ENCODE results near the gene AUNIP. TPM values are rescaled to one million over a fixed set of nuclear protein-coding genes. Genes with fewer than 3 reads are reported as not detected.

AUNIP gene
- total RNA-seq, 2 experiments from 2014 or later, result 12.1 to 15.1 TPM

DNA sequence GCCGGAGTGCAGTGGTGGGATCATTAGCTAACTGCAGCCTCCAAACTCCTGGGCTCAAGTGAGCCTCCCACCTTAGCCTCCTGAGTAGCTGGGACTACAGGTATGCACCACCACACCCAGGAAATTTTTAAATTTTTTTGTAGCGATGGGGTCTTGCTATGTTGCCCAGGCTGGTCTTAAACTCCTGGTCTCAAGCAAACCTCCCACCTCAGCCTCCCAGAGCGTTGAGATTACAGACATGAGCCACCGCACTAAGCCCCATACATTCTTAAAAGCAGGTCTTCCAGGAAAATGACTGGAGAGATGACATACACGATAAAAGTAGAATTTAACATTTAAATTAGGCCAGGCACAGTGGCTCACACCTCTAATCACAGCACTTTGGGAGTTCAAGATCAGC, 26.1 kb downstream of the AUNIP start:
- H3K9me3 Mint-ChIP-seq, result no peaks in the 10 kb centered on the region
- H3K4me3 Mint-ChIP-seq, result no peak overlapping the region
- H3K27me3 Mint-ChIP-seq, result no peaks in the 10 kb centered on the region
- no peak overlapping the region for H3K27ac Mint-ChIP-seq
- H3K4me1 Mint-ChIP-seq, result peaks cover 2% of the 10 kb centered on the region
- H3K36me3 Mint-ChIP-seq, result peaks cover 14% of the 10 kb centered on the region
- no peak for DNase-seq

DNA sequence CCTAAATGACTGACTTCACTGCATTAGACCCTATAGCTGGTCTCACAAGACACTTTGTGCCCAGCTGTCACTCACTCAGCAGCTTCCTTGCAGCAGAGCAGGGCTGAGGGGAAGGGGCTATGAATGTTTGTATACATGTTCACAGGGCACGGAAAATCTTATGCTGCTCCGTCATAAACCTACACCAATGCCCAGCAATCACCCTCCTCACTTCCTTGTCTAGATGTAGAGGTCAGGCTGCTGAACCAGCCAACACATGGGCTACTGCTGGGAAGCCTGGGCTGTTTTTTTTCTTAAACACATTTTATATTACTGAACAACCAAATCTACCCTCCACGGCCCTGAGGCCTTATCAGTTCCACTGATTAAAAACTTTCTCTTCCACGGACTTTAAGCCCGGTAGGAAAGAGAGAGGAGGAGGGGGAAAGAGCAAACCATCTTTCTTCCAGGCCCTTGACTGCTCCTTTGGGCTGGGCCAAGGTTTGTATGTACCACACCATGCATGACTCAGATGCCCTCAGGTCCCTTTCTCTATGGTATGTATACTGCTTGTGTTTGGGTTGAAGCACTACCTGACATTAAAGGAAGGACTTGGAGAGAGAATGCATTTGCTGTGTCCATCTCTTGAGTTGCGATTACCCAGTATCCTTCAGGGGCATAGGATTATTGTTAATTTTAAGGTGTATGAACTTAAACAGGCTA, 26.8 kb downstream of the AUNIP start:
- peaks cover 14% of the 10 kb centered on the region for H3K36me3 Mint-ChIP-seq
- DNase-seq, result no peak
- no peak overlapping the region for H3K27ac Mint-ChIP-seq
- H3K4me1 Mint-ChIP-seq, result peaks cover 2% of the 10 kb centered on the region
- H3K9me3 Mint-ChIP-seq, result no peaks in the 10 kb centered on the region
- no peaks in the 10 kb centered on the region for H3K27me3 Mint-ChIP-seq
- H3K4me3 Mint-ChIP-seq, result no peak overlapping the region

DNA sequence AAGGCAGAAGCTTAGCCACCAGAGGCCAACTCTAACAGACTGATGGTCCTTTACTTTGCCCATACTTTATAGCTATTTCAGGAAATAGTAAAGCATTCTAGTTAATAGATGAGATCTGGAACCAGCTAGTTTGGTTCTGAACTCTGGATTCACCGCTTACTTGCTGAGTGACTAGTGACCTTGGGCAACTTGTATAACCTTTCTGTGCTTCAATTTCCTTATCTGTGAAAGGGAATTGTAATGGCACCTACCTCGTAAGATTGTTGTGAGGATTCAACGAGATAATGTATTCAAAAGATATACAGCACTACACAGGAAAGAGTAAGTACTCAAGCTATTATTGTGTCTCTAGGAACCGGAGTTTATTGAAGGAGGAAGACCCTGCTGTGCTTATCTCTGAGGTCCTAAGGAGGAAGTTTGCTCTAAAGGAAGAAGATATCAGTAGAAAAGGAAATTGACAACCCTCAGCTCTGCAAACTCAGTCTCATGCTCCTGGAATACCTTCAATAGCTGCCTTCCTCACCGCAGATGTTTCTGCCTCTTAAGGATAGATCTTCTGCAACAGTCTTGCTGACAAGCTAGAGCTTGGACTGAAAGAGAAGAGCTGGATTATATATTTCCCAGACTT, 27.6 kb downstream of the AUNIP start:
- no peaks in the 10 kb centered on the region for H3K9me3 Mint-ChIP-seq
- H3K27me3 Mint-ChIP-seq, result no peaks in the 10 kb centered on the region
- H3K4me1 Mint-ChIP-seq, result peaks cover 2% of the 10 kb centered on the region
- no peak for DNase-seq
- peaks cover 14% of the 10 kb centered on the region for H3K36me3 Mint-ChIP-seq
- no peak overlapping the region for H3K27ac Mint-ChIP-seq
- H3K4me3 Mint-ChIP-seq, result no peak overlapping the region

DNA sequence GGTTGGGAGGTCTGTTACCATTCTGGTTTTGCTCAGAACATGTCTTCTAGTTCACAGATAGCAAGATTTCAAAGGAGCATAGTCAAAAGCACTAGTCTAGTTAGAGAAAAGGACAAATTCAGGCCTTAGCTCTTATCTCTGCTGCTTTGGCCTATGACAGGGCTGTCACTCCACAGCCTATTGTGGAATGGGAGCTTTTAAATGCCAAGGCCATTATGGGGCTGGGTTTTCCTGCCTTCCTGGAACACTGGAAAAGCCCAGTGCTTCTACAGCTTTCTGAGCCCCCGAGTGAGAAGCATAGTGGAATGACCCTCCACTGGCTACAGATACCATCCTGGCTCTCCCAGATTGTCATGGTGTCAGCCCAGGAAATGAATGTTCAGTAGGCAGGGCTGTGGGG, 30.2 kb downstream of the AUNIP start:
- no peaks in the 10 kb centered on the region for H3K27me3 Mint-ChIP-seq
- H3K4me1 Mint-ChIP-seq, result peaks cover 2% of the 10 kb centered on the region
- no peak overlapping the region for H3K27ac Mint-ChIP-seq
- H3K36me3 Mint-ChIP-seq, result peaks cover 14% of the 10 kb centered on the region
- no peaks in the 10 kb centered on the region for H3K9me3 Mint-ChIP-seq
- H3K4me3 Mint-ChIP-seq, result no peak overlapping the region
- DNase-seq, result no peak

DNA sequence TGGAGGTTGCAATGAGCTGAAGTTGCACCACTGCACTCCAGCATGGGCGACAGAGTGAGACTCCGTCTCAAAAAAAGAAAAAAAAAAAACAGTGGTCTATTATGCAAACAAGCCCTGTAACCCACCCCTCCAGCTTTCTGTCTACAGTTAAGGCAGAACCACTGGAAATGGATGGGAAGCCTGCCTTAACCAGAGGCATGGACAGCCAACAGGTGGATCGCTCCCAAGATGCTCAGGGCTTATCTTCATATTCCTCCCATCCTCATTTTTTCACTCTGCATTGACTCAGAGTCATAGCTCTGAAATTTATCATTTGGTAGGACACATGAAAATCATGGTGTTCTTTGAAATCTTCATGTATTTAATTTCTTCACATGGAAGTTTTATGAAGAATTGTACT, 30.8 kb downstream of the AUNIP start:
- no peak for DNase-seq
- Mint-ChIP-seq H3K36me3 (peaks cover 14% of the 10 kb centered on the region), H3K27me3 (no peaks in the 10 kb centered on the region), H3K27ac (no peak overlapping the region), H3K4me1 (peaks cover 2% of the 10 kb centered on the region), H3K4me3 (no peak overlapping the region), H3K9me3 (no peaks in the 10 kb centered on the region)

DNA sequence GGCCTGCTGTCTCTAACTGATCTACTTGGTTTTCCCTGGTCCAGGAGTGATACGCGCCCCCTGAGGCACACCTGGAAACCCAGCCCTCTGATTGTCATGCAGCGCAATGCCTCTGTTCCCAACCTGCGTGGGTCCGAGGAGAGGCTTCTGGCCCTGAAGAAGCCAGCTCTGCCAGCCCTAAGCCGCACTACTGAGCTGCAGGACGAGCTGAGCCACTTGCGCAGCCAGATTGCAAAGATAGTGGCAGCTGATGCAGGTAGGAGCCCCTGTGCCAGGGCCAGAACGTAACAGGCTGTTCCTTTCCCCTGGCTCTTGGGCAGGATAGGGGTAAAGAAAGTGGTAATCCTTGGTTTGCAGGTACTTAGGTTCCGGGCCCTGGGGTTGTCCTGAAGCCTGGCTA, 32.7 kb downstream of the AUNIP start:
- Mint-ChIP-seq H3K4me3 (no peak overlapping the region), H3K36me3 (peaks cover 14% of the 10 kb centered on the region), H3K27me3 (no peaks in the 10 kb centered on the region), H3K9me3 (no peaks in the 10 kb centered on the region), H3K27ac (no peak overlapping the region), H3K4me1 (peaks cover 4% of the 10 kb centered on the region)
- no peak for DNase-seq

DNA sequence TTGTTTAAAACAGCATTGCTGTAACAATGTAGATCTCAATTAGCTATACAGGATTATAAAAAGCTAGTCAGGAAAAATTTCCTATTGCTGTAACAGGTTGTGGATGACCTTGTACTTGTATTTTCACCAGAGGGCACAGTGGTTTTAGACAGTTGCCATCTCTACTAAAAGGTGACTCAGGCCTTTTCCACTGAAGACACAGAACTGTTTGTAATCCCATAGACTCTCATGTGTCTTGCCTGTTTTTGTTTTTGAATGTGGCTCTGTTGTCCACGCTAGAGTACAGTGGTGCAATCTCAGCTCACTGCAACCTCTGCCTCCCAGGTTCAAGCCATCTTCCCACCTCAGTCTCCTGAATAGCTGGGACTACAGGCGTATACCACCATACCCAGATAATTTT, 33.7 kb downstream of the AUNIP start:
- H3K27ac Mint-ChIP-seq, result no peak overlapping the region
- no peaks in the 10 kb centered on the region for H3K9me3 Mint-ChIP-seq
- peaks cover 12% of the 10 kb centered on the region for H3K4me1 Mint-ChIP-seq
- DNase-seq, result no peak
- no peaks in the 10 kb centered on the region for H3K27me3 Mint-ChIP-seq
- peaks cover 14% of the 10 kb centered on the region for H3K36me3 Mint-ChIP-seq
- no peak overlapping the region for H3K4me3 Mint-ChIP-seq

DNA sequence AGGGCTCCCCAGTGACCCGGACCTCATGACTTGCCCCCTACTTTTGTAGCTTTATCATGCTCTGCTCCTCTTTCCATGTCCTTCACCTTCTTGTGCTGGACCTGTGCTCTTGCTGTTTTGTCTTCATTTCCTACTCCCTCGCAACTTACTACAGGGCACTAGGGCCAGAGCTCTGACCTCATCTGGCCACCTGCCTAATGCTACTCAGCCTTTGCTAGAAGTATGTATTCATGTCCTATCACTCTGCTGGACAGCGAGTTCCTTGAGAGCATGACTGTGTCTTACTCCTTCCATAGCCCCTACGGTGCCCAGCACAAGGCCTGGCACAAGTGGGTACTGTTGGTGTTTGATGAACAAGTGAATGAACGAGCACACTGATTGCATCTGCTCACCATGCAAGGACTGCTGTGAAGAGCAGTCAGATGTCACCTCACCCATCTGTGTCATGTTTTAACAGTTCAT, 37.6 kb downstream of the AUNIP start:
- Mint-ChIP-seq H3K9me3 (no peaks in the 10 kb centered on the region), H3K4me3 (peak overlapping the region; percentile 87), H3K27ac (peak overlapping the region; percentile 88), H3K36me3 (peaks cover 14% of the 10 kb centered on the region), H3K27me3 (no peaks in the 10 kb centered on the region), H3K4me1 (peaks cover 22% of the 10 kb centered on the region)
- no peak for DNase-seq

DNA sequence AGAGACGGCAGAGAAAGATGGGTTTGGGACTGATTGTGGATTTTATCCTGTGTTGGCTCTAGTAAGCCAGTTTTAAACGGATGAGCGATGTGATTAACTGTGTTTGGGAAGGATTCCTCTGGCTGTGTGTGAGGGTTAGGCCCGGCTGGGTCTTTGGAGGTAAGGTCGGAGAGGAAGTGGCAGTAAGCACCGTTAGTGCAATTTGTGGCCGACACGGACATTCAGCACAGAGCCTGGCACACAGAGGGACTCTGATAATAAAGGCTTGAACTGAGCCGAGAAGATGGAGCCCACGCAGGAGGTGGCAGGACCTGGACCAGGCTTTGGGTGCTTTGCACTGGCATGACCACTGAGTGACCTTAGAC, 38.2 kb downstream of the AUNIP start:
- H3K4me3 Mint-ChIP-seq, result peak overlapping the region; percentile 87
- DNase-seq, result no peak
- peak overlapping the region; percentile 88 for H3K27ac Mint-ChIP-seq
- no peaks in the 10 kb centered on the region for H3K27me3 Mint-ChIP-seq
- peaks cover 22% of the 10 kb centered on the region for H3K4me1 Mint-ChIP-seq
- no peaks in the 10 kb centered on the region for H3K9me3 Mint-ChIP-seq
- H3K36me3 Mint-ChIP-seq, result peaks cover 10% of the 10 kb centered on the region

DNA sequence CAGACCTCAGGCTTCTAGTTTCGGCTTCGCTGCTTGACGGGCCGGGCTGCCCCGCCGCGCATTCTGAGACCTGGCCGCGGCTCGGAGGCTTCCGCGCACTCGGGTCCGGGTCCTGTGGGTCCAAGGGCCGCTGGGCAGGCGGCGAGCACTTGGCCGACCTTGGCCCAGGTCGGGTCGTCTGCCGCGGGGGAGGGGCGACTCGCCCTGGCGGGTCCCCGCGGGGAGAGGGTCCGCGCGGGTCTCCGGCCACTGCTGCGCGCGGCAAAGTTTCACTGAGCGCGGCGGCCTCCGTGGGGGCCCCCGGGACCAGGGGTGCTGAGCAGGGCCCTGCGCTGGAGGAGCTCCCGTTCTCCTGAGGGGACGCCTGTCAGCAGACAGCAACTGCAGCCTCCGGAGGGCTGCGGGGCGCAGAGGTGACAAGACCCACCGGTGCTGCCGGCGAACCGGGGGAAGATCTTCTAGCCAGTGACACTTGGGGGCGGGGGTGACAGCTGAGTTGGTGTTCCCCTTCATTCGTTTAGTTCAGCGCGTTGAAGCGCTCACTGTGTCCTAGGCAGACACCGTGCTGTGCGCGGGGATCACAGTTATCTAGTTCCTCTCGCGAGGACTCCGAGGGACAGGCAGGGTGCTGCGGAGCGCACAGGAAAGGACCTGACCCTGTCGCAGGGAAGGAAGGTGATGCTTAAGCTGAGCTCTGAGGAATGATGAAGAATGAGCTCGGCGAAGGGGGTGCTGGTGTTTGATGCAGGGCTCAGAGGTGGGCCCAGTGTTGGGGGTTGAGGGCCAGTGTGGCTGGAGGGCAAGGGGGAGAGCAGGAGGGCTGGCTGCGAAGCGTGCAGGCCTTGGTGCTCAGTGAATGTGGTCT, 38.8 kb downstream of the AUNIP start:
- H3K4me3 Mint-ChIP-seq, result peak overlapping the region; percentile 87
- H3K4me1 Mint-ChIP-seq, result peaks cover 22% of the 10 kb centered on the region
- peak; percentile 79 for DNase-seq
- peak overlapping the region; percentile 88 for H3K27ac Mint-ChIP-seq
- H3K36me3 Mint-ChIP-seq, result peaks cover 9% of the 10 kb centered on the region
- no peaks in the 10 kb centered on the region for H3K27me3 Mint-ChIP-seq
- H3K9me3 Mint-ChIP-seq, result no peaks in the 10 kb centered on the region

DNA sequence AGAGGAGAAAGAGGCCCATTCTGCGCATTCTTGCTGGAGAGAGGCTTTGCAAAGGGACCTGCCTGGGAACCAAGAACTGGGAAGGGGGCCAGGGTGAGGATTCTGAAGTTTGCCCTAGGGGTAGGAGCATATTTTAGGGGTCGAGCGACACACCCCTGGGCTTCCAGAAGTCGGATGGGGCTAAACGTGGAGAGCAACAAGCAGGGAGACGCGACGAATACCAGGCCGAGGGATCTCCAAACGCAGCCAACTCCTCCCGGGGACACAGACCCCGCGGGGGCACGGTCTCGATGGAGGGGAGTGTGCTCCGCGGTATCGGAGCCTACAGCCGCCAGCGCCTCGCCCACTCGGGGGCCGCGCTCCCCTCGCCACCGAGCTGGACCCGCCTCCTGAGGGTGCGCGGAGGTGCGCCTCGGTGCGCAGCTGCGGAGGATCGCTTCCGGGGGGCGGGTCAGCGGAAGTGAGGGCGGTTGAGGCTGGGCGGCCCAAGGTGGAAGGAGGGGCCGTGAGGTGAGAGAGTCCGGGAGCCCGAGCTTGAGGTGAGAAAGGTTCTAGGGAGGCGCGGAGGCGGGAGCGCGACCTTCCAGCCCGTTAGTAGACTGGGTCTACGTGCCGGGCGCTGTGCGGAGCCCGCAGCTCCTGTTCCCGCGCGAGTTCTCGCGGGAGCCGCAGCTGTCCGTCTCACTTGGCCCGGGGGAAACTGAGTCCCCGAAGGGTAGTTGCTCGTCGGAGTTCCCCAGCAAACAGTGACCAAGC, 39.6 kb downstream of the AUNIP start, which contains the start of gene MTFR1L:
Gene MTFR1L, plus strand, starts transcription at position 464 of the 756 bp plus-strand sequence. CDS start 3,151 bp downstream, outside the sequence.
- Mint-ChIP-seq H3K4me1 (peaks cover 22% of the 10 kb centered on the region), H3K9me3 (no peaks in the 10 kb centered on the region), H3K36me3 (peaks cover 9% of the 10 kb centered on the region), H3K27me3 (no peaks in the 10 kb centered on the region), H3K4me3 (peak within 1 kb of the TSS; percentile 87), H3K27ac (peak within 1 kb of the TSS; percentile 88)
- peak; percentile 96 for DNase-seq

DNA sequence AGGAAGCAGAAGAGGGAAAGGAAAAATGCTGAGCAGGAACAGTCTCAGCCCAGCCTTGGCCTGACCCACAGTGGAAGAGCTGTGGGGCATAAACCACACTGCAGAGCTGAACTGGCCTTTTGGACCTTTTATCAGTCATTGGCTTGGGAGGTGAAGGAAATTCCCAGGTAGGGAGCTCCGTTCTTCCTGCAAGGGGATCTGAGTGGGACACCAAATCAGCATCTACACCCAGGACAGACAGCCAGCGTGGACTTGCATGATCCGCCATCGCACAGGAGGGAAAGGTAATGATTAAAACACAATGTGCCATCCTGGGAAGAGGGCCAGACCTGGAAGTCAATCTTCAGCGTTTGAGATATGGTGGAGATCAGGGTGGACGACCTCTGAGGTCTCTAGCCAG, 40.7 kb downstream of the AUNIP start:
- H3K9me3 Mint-ChIP-seq, result no peaks in the 10 kb centered on the region
- peak overlapping the region; percentile 73 for H3K27ac Mint-ChIP-seq
- H3K4me3 Mint-ChIP-seq, result peak overlapping the region; percentile 86
- H3K36me3 Mint-ChIP-seq, result peaks cover 9% of the 10 kb centered on the region
- DNase-seq, result no peak
- H3K27me3 Mint-ChIP-seq, result no peaks in the 10 kb centered on the region
- peaks cover 22% of the 10 kb centered on the region for H3K4me1 Mint-ChIP-seq

DNA sequence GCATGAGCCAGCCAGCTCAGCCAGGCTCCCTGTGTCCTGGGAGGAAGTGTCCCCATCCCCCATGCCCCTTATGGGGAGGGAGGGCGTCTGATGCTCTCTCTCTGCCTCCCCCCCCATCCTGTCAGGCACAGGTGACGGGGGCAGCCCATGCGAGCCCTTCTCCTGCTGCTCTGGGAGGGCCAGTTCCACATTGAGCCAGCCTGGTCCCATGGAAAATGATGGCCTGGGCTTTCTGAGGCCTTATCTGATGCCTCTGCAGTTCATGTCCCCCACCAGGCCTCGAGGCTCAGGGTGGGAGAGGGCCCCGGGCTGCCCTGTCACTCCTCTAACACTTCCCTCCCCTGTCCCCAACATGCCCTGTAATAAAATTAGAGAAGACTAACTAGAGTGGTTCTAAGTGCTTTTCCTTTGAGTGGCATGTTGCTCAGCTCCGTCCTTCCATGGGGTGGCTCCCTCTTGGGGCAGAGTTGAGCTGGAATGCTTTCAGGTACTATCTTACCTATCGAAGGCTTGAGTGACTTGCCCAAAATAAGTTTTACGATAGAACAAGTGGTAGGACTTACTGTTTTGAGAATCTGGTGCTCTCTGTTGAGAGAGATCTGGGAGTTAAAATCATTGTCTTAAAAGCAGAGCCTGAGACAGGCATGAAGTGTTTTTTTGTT, 41.3 kb downstream of the AUNIP start:
- peak overlapping the region; percentile 86 for H3K4me3 Mint-ChIP-seq
- peaks cover 22% of the 10 kb centered on the region for H3K4me1 Mint-ChIP-seq
- DNase-seq, result no peak
- peak overlapping the region; percentile 73 for H3K27ac Mint-ChIP-seq
- H3K27me3 Mint-ChIP-seq, result no peaks in the 10 kb centered on the region
- no peaks in the 10 kb centered on the region for H3K9me3 Mint-ChIP-seq
- H3K36me3 Mint-ChIP-seq, result peaks cover 9% of the 10 kb centered on the region

DNA sequence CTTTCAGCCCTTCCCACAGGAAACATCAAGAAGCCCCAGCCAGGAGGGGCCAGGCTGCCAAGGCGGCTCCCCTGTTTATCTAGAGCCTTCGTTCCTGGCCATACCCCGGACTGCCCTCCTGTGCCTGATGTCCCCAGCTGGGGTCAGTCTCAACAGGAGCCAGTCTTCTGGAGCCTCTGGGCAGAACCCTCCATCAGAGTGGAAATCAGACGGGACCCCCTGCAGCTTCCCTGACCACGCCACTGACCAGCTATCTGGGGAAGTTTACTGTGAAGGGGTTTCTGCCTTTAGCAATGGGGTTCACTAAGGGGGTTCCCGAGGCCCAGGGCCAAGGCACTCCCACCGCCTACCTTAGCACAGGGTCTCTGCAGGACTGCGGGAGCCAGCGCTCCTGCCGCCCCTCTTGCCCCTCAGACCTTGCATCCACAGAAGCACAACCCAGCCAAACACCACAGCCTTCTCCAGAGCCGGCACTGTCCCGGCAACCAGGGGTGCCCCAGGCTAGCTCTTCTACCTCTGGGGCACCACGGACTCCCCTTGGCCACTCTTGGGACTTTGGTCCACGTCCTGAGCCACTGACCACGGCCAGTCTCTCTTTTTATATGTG, 43.0 kb downstream of the AUNIP start:
- Mint-ChIP-seq H3K36me3 (peaks cover 5% of the 10 kb centered on the region), H3K4me1 (peaks cover 16% of the 10 kb centered on the region), H3K27me3 (no peaks in the 10 kb centered on the region), H3K27ac (no peak overlapping the region), H3K9me3 (no peaks in the 10 kb centered on the region), H3K4me3 (no peak overlapping the region)
- no peak for DNase-seq

Data from activated naive CD8-positive, alpha-beta T cell treated with anti-CD3 and anti-CD28 coated beads for 36 hours (primary cell).